ENCODE results near the gene STAG3. TPM values are rescaled to one million over a fixed set of nuclear protein-coding genes. Genes with fewer than 3 reads are reported as not detected.
A peak's percentile ranks its signal among the peaks of the same experiment; 100 is the strongest.

The STAG3 gene
- polyA plus RNA-seq, 3 donors from 2014 or later, result 0.50 to 2.8 (median 0.72) TPM

DNA sequence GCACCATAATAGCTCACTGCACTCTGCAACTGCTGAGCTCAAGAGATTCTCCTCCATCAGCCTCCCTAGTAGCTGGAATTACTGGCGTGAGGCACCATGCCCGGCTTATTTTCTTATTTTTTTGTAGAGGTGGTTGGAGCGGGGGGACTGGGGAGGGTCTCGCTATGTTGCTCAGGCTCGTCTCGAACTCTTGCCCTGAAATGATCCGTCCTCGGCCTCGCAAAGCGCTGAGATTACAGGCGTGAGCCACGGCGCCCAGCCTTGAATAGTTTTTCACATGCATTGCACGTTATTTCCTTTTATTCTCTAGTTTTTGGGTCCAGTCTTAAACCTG, 29.5 kb upstream of the STAG3 start:
- Mint-ChIP-seq H3K4me1 (peaks cover 28 to 38% of the 10 kb centered on the region in 2 donors), H3K27me3 (ENCODE audit: low read depth in 3 of 3) (peaks cover 4 to 9% (median 6%) of the 10 kb centered on the region in 3 donors), H3K9me3 (no peaks in the 10 kb centered on the region), H3K27ac (peak overlapping the region; percentile 92 to 97 (median 95)), H3K36me3 (peaks cover 9 to 10% (median 9%) of the 10 kb centered on the region in 3 donors), H3K4me3 (peak overlapping the region; percentile 91 to 99 (median 93))
- no peak for DNase-seq

DNA sequence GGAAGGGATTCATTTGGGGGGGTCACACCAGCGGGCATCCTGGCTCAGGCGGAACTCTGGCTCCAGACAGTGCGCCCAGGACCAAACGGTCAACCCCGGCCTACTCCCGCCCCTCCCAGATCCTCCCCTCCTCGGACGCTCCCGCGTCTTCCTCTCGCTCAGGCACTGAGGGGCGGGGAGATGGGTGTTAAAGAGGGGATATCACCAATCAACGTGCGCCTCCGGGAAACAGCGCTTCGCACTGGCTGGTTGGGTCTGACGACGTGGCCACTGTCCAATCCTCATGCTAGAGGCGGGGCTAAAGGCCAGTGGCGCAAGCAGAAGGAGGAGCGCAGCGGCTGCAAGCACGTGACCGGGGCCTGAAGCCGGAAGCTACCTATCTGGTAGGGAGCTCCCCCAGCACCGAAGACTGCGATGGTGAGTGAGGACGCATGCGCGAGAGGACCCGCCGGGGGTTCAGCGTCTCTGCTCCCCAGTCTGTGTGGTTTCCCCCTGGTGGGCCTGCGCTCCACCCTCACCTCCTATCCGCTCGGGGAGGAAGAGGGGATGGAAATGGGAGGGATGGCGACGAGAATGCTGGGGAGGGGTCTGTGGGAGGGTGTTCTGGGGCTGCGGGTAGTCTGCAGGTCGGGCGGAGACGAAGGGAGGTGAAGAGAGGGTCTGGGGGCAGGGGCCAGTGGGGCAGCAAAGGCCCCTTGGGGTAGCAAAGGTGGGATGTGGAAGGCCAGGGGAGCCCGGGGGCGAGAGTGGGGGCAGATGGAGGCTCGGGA, 29.0 kb upstream of the STAG3 start, which contains the start of gene LAMTOR4:
TSS of gene LAMTOR4 (plus strand) at position 360 of the 770 bp plus-strand sequence. CDS start at position 415, 55 bp downstream.
- Mint-ChIP-seq H3K9me3 (no peaks in the 10 kb centered on the region), H3K4me1 (peaks cover 28 to 38% of the 10 kb centered on the region in 2 donors), H3K4me3 (peak within 1 kb of the TSS; percentile 91 to 99 (median 93)), H3K36me3 (peaks cover 9 to 10% (median 9%) of the 10 kb centered on the region in 3 donors), H3K27ac (peak within 1 kb of the TSS; percentile 92 to 97 (median 95)), H3K27me3 (ENCODE audit: low read depth in 3 of 3) (peaks cover 4 to 9% (median 6%) of the 10 kb centered on the region in 3 donors)
- DNase-seq, result peak; percentile 97 to 98 (median 97)

DNA sequence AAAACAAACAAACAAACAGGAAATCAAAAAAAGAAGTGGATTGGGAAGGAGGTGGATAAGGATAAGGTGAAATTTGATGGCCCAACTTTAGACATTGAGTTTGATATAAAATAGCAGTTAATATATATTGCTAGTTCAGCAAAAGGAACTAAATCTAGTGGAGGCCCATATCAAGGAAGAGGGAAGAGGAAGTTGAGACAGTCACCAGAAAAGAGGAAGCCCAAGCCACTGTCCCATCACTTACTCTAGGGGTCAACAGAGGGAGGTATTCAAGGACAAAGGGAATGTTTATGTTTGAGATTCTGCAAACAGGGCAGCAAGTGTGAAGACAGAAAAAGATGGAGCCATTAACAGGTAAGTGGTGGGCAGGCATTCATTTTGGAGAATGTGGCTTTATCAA, 25.3 kb upstream of the STAG3 start:
- Mint-ChIP-seq H3K36me3 (peaks cover 9 to 14% (median 10%) of the 10 kb centered on the region in 3 donors), H3K4me1 (peaks cover 45 to 56% of the 10 kb centered on the region in 2 donors), H3K4me3 (no peak overlapping the region), H3K27me3 (ENCODE audit: low read depth in 3 of 3) (peaks cover 4 to 10% (median 9%) of the 10 kb centered on the region in 3 donors), H3K9me3 (no peaks in the 10 kb centered on the region), H3K27ac (peak overlapping the region in 5 of 6 donors; percentile 10 to 89 (median 62))
- DNase-seq, result no peak

DNA sequence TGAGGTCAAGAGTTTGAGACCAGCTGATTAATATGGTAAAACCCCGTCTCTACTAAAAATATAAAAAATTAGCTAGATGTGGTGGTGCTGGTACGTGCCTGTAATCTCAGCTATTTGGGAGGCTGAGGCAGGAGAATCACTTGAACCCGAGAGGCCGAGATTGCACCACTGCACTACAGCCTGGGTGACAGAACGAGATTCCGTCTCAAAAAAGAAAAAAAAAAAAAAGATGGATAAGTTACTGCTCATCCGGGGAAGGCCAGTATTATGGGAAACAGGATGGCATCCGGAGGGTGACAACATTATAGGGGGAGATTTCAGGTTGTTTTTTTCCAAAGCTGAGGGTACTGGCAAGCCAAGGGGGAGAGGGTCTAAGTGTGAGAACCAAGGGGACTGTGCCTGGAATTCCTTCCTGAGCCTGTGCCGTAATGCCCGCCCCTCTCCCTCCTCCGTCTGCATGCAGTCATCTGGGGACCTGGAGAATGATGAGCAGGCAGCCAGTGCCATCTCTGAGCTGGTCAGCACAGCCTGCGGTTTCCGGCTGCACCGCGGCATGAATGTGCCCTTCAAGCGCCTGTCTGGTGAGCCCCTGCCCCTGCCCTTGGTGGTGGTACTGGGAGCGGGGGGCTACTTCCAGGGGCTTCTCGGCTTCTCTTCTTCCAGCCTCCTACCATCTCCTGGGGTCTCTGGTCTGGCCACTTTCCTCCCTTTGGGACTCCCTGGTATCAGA, 24.6 kb upstream of the STAG3 start:
- H3K36me3 Mint-ChIP-seq, result peaks cover 9 to 14% (median 10%) of the 10 kb centered on the region in 3 donors
- H3K9me3 Mint-ChIP-seq, result no peaks in the 10 kb centered on the region
- peak overlapping the region in 2 of 6 donors; percentile 31 to 40 for H3K27ac Mint-ChIP-seq
- peaks cover 4 to 14% (median 9%) of the 10 kb centered on the region in 3 donors for H3K27me3 Mint-ChIP-seq (ENCODE audit: low read depth in 3 of 3)
- peaks cover 48 to 60% of the 10 kb centered on the region in 2 donors for H3K4me1 Mint-ChIP-seq
- H3K4me3 Mint-ChIP-seq, result no peak overlapping the region
- DNase-seq, result no peak

DNA sequence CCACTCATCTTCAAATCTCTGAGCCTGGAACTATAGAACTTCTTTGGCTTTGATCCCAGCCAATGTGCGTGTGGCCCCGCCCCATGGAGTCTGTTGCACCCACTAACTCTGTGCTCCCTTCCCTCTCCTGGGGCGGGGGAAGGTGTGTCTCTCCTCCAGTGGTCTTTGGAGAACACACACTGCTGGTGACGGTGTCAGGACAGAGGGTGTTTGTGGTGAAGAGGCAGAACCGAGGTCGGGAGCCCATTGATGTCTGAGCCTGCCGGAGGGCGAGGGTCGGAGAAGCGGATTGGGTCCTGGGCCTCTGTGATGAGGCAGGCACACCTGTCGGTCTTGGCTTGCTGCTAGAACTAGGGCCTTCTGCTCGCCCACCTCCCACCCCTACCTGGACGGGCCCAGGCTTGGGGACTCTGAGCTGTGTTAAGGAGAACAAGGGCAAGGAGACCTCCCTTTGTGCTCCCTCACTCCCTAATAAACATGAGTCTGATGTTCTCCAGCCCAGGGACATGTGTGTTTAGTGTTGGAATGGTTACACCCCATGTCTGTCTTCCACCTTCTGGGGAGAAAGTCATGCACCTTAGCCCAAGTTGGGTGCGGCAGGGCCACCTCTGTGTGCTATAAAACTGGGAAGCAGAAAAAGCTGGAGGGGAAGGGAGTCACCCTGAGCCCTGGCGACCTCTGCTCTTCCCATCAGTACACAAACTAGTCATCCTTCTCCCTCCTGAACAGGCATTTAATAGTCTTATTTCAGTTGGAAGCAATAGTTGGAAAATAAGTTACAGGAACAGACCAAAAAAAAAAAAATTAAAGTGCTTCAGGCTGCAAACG, 23.8 kb upstream of the STAG3 start:
- H3K27me3 Mint-ChIP-seq (ENCODE audit: low read depth in 3 of 3), result peaks cover 0 to 9% (median 5%) of the 10 kb centered on the region in 3 donors
- peaks cover 9 to 14% (median 10%) of the 10 kb centered on the region in 3 donors for H3K36me3 Mint-ChIP-seq
- peak overlapping the region in 5 of 6 donors; percentile 6 to 69 (median 31) for H3K27ac Mint-ChIP-seq
- DNase-seq, result no peak
- H3K9me3 Mint-ChIP-seq, result no peaks in the 10 kb centered on the region
- peak overlapping the region in 1 of 5 donors; percentile 18 for H3K4me3 Mint-ChIP-seq
- H3K4me1 Mint-ChIP-seq, result peaks cover 43 to 55% of the 10 kb centered on the region in 2 donors

DNA sequence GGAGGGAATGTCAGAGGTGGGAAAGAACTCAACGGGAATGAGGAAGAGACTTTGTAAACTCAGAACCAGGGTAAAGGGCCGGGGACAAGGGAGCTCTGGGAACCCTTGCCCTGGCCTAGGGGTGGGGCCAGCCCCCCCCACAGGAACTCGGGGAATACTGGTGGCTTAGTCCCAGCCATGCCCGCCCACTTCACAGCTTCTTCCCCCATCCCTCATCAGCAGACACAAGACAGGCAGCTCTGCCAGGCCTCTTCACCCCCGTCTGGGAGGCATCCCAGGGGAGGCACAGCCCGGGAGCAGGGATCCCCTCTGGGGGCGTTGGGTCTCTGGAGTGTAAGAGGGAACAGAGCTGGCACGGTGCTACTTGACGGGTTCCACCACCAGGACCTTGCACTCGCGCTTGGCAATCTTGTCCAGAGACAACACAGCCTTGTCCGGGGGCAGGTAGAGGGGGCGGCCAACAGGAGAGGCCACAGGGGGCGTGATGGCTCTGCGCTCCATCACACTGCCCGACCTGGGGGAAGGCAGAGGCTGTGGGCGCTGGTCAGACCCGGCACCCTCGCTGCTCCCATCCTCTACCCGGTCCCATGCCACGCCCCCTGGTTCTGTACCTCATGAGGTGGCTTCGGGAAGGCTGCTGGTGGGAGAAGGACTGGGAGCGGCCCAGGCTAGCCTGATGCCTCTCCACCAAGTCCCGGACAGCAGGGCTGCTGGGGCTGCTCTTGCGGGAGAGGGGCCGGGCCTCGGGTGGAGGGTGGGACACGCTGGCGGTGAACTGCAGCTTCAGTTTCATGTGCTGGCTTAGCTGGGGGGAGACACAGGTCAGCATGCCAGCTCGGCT, 22.8 kb upstream of the STAG3 start:
- H3K4me3 Mint-ChIP-seq, result peak overlapping the region in 1 of 5 donors; percentile 56
- H3K27me3 Mint-ChIP-seq (ENCODE audit: low read depth in 3 of 3), result peaks cover 0 to 9% (median 4%) of the 10 kb centered on the region in 3 donors
- no peak overlapping the region for H3K27ac Mint-ChIP-seq
- no peak for DNase-seq
- H3K9me3 Mint-ChIP-seq, result no peaks in the 10 kb centered on the region
- peaks cover 45 to 51% of the 10 kb centered on the region in 2 donors for H3K4me1 Mint-ChIP-seq
- peaks cover 9 to 14% (median 10%) of the 10 kb centered on the region in 3 donors for H3K36me3 Mint-ChIP-seq

DNA sequence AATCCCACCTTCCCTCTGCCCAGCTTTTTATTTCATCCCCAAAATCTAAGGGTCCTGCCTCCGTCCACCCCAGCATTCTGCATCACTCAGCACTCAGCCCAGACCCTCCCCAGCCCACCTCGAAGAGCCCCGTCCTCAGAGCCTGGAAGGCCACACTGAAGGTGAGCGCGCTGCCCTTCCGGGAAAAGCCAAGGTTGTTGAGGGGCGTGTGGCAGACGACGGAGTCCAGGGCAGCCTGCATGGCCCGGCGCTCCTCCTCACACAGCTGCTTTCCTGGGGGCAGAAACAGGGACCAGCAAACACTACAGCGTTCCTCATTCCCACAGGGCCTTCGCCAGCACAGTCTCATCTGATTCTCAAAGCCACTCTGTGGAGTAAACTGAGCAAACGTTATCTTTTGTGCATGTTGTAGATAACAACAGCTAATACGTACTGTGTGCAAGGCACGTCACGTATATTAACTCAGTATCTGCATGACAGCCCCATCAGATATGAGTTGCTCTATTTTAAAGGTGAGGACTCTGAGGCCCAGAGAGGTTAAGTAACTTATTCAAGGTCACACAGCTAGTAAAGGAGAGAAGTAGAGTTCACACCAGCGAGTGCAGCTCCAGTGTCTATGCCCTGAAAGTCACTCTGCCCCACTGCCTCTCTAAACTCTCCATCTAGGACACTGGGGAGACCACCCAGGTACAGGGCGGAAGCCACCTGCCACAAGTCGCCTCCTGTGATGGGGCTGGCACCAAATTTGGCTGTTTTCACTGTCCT, 22.0 kb upstream of the STAG3 start:
- Mint-ChIP-seq H3K27ac (peak overlapping the region in 4 of 6 donors; percentile 47 to 83 (median 66)), H3K36me3 (peaks cover 4 to 8% (median 6%) of the 10 kb centered on the region in 3 donors), H3K9me3 (no peaks in the 10 kb centered on the region), H3K4me1 (peaks cover 38 to 42% of the 10 kb centered on the region in 2 donors), H3K27me3 (ENCODE audit: low read depth in 3 of 3) (peaks cover 0 to 9% (median 4%) of the 10 kb centered on the region in 3 donors), H3K4me3 (peak overlapping the region in 3 of 5 donors; percentile 9 to 56 (median 18))
- DNase-seq, result no peak

DNA sequence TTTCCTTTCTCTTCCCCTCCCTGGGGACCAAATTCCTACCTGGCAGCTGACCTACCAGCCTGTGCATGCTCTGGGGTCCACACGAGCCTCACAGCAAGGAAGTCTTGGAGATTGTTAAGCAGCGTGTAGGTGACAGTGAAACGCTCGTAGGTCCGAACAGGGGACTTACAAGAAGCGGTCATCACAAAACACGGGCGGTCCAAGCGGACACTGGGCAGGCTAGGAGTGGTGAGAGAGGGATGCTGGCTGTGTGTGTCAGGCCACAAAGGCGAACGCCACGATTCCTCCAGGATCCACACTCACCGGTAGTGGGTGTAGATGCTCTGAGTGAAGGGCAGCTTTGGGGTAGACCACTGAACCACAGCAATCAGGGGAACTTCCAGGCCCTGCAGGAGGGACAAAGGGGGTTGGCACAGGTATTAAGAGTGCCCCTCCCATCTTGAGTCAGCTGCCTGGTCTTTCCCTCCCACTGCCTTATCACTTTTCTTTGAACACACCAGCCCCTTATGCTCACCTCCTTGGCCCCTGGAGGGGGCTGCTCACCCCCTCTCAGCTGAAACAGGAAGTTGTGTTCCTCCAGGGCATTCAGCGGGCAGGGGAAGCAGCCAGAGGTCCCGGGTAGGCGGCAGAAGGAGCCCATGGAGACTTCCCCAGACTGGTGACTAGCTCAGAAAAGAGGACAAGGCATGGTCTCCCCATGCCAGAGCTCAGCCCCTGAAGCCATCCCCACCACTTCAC, 21.2 kb upstream of the STAG3 start:
- H3K4me3 Mint-ChIP-seq, result peak overlapping the region; percentile 48 to 86 (median 70)
- peak overlapping the region; percentile 67 to 84 (median 81) for H3K27ac Mint-ChIP-seq
- H3K36me3 Mint-ChIP-seq, result peaks cover 4 to 8% (median 6%) of the 10 kb centered on the region in 3 donors
- no peaks in the 10 kb centered on the region for H3K9me3 Mint-ChIP-seq
- H3K27me3 Mint-ChIP-seq (ENCODE audit: low read depth in 3 of 3), result peaks cover 0 to 9% (median 4%) of the 10 kb centered on the region in 3 donors
- no peak for DNase-seq
- peaks cover 38 to 42% of the 10 kb centered on the region in 2 donors for H3K4me1 Mint-ChIP-seq

DNA sequence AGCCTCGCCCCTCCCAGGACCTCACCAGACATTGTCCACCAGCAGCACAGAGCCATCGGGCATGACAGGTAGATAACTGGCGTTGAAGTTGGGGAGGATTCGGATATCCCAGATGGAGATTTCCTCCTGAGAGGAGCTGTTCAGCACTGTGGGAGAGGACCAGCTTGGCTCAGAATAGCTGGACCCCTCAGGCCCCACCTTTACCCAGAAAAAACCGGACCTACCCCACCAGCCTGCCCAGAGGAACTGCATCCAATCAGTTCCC, 20.7 kb upstream of the STAG3 start:
- Mint-ChIP-seq H3K9me3 (no peaks in the 10 kb centered on the region), H3K27me3 (ENCODE audit: low read depth in 3 of 3) (peaks cover 0 to 12% (median 4%) of the 10 kb centered on the region in 3 donors), H3K4me1 (peaks cover 36 to 37% of the 10 kb centered on the region in 2 donors), H3K27ac (peak overlapping the region; percentile 67 to 93 (median 81)), H3K4me3 (peak overlapping the region; percentile 48 to 86 (median 70)), H3K36me3 (peaks cover 4 to 8% (median 6%) of the 10 kb centered on the region in 3 donors)
- DNase-seq, result no peak

DNA sequence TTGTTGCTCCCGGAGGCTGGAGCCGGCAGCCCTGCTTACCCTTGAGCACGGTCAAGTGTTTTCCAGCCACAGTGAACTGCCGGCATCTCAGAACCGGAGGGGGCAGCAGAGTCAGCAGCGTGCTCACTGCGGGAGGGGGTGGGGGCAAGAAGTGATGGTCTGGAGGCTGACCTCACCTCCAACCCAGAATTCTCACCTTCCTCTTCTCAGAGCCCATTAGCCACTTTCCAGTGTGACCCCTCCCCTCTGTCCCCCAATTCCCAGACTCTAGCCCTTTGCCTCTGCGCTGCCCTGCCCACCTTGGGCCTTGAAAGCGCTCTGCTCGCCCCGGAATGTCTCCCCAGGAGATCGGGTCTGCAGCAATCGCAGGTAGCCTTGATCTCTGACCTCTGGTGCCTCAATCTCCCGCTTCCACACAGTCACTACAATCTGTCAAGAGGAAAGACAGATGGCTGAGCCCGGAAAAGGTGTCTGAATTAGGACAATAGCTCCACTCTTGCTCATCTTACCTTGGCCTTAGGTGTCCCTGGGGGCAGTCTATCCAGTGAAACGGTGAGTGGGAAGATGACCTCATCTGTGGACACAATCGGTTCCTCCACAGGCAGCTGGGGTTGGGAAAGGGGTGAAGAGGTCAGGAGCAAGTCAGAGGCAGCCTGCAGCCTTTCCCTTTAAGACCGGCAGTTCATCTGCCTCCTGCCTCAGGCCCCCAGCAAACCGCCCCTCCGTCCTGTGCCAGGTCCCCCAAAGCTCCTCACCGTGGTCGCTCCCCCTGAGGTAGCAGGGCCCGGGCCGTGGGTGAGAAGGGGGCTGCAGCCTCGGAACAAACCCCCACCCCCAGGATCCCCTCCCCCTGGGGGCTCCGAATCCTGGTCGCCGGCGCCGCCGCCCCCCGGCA, 20.1 kb upstream of the STAG3 start:
- DNase-seq, result no peak
- Mint-ChIP-seq H3K27me3 (ENCODE audit: low read depth in 3 of 3) (peaks cover 0 to 12% (median 5%) of the 10 kb centered on the region in 3 donors), H3K36me3 (peaks cover 1 to 4% (median 1%) of the 10 kb centered on the region in 3 donors), H3K9me3 (no peaks in the 10 kb centered on the region), H3K4me3 (peak overlapping the region; percentile 83 to 90 (median 86)), H3K27ac (peak overlapping the region; percentile 70 to 94 (median 90)), H3K4me1 (peaks cover 32% of the 10 kb centered on the region in 2 donors)
